HG02623 (cell line): ENCODE data around the gene KRTAP1-5.
"Not testable (repeated sequence)": the region's sequence is repeated elsewhere in the genome, so short reads cannot be mapped to it uniquely, and the experiment has no call there.

Source experiments
- ATAC-seq: cut with Tn5 transposase; IDR thresholded peaks from one replicate; pipeline ENCODE4 v1.9.1; 2021; ENCODE audit warnings: moderate library complexity; ENCODE audit not compliant: unreplicated experiment

KRTAP1-5 gene

GRCh38 chr17:41009301-41009760 is 17.7 kb downstream of the KRTAP1-5 start:
- ATAC-seq, result no peak

GRCh38 chr17:41008811-41009210 is 18.2 kb downstream of the KRTAP1-5 start, which contains the start of gene KRTAP3-1:
KRTAP3-1 (minus strand) TSS chr17:41009128; CDS start chr17:41009074, 54 bp downstream.
- no peak for ATAC-seq

GRCh38 chr17:41004397-41004796 is 22.6 kb downstream of the KRTAP1-5 start:
- ATAC-seq, result no peak

- ATAC-seq, result no peak
These were observed 23.1 kb downstream of the KRTAP1-5 start for GRCh38 chr17:41003926-41004325.

GRCh38 chr17:41002814-41003213 is 24.2 kb downstream of the KRTAP1-5 start:
- ATAC-seq, result no peak

- no peak for ATAC-seq
These were observed 25.2 kb downstream of the KRTAP1-5 start for GRCh38 chr17:41001795-41002194.

GRCh38 chr17:40999563-40999962 is 27.4 kb downstream of the KRTAP1-5 start, which contains the start of gene KRTAP3-2:
KRTAP3-2 (minus strand) TSS chr17:40999906; CDS start chr17:40999853, 53 bp downstream.
- ATAC-seq, result not testable (repeated sequence)

GRCh38 chr17:40997361-40997760 is 29.6 kb downstream of the KRTAP1-5 start:
- no peak for ATAC-seq

- no peak for ATAC-seq
These were observed 30.2 kb downstream of the KRTAP1-5 start for GRCh38 chr17:40996829-40997228.

GRCh38 chr17:40995116-40995515 is 31.9 kb downstream of the KRTAP1-5 start:
- no peak for ATAC-seq

GRCh38 chr17:40993839-40994238 is 33.2 kb downstream of the KRTAP1-5 start, which contains the start of gene KRTAP3-3:
KRTAP3-3 (minus strand) TSS chr17:40994164; CDS start chr17:40994097, 67 bp downstream.
- ATAC-seq, result no peak

GRCh38 chr17:40993084-40993483 is 33.9 kb downstream of the KRTAP1-5 start:
- ATAC-seq, result no peak

- no peak for ATAC-seq
These were observed 34.3 kb downstream of the KRTAP1-5 start for GRCh38 chr17:40992666-40993065.

- no peak for ATAC-seq
These were observed 40.1 kb downstream of the KRTAP1-5 start for GRCh38 chr17:40986920-40987319.

- ATAC-seq, result no peak
These were observed 42.8 kb downstream of the KRTAP1-5 start, which contains the start of gene KRT40 for GRCh38 chr17:40984226-40984625. KRT40 (minus strand) TSS chr17:40984326; CDS start chr17:40984273, 53 bp downstream.

- no peak for ATAC-seq
These were observed 45.9 kb downstream of the KRTAP1-5 start for GRCh38 chr17:40981115-40981514.

- ATAC-seq, result no peak
These were observed 46.4 kb downstream of the KRTAP1-5 start for GRCh38 chr17:40980596-40980995.

GRCh38 chr17:40980117-40980516 is 46.9 kb downstream of the KRTAP1-5 start:
- no peak for ATAC-seq

GRCh38 chr17:40978575-40979151 is 48.3 kb downstream of the KRTAP1-5 start:
- ATAC-seq, result no peak
